Stomach smooth muscle (tissue), 2 donors: ENCODE data around the gene NFIA.
A peak's percentile ranks its signal among the peaks of the same experiment; 100 is the strongest.

Experiments used
- H3K27ac ChIP-seq: one replicate; pipeline ENCODE4 v1.7.0; 2013; ENCODE audit warnings: mild to moderate bottlenecking, low read length, inconsistent platforms
- H3K27me3 ChIP-seq, 2 donors: one replicate each; pipeline ENCODE4 v1.7.0; 2013; ENCODE audit warnings: low read length in 2 of 2; ENCODE audit not compliant: insufficient read depth in 2 of 2, control insufficient read depth in 1 of 2
- H3K36me3 ChIP-seq, 2 donors: one replicate each; pipeline ENCODE4 v1.7.0; 2013; ENCODE audit warnings: low read length in 2 of 2; ENCODE audit not compliant: control insufficient read depth in 2 of 2, insufficient read depth in 2 of 2
- H3K4me1 ChIP-seq: one replicate; pipeline ENCODE4 v1.7.0; 2013; ENCODE audit warnings: low read length; ENCODE audit not compliant: control insufficient read depth, insufficient read depth
- H3K4me3 ChIP-seq, 2 donors: one replicate each; pipeline ENCODE4 v1.7.0; 2013; ENCODE audit warnings: low read length in 2 of 2
- H3K9ac ChIP-seq, 2 donors: one replicate each; pipeline ENCODE4 v1.7.0; 2013; ENCODE audit warnings: low read length in 2 of 2, mild to moderate bottlenecking in 1 of 2
- H3K9me3 ChIP-seq, 2 donors: one replicate each; pipeline ENCODE4 v1.7.0; 2013; ENCODE audit warnings: low read length in 2 of 2; ENCODE audit not compliant: control insufficient read depth in 2 of 2
- donor health status: healthy.
- donor health status: Pancreatic carcinoma.

NFIA gene

GRCh38 chr1:61299463-61299862 is 217.1 kb downstream of the NFIA start:
- no peaks in the 10 kb centered on the region for H3K36me3 ChIP-seq
- no peaks in the 10 kb centered on the region for H3K9me3 ChIP-seq
- peak overlapping the region; percentile 26 for H3K27ac ChIP-seq
- H3K4me3 ChIP-seq = no peak overlapping the region
- no peaks in the 10 kb centered on the region for H3K27me3 ChIP-seq
- H3K9ac ChIP-seq = peak overlapping the region in 1 of 2 donors; percentile 1
- H3K4me1 ChIP-seq = peaks cover 5% of the 10 kb centered on the region

- H3K9ac ChIP-seq = no peak overlapping the region
- H3K4me3 ChIP-seq = no peak overlapping the region
- no peaks in the 10 kb centered on the region for H3K27me3 ChIP-seq
- H3K27ac ChIP-seq = no peak overlapping the region
- H3K36me3 ChIP-seq = no peaks in the 10 kb centered on the region
- peaks cover 5% of the 10 kb centered on the region for H3K4me1 ChIP-seq
- H3K9me3 ChIP-seq = no peaks in the 10 kb centered on the region
These were observed 218.5 kb downstream of the NFIA start for GRCh38 chr1:61300899-61301298.

GRCh38 chr1:61301824-61302657 is 219.7 kb downstream of the NFIA start:
- Histone ChIP-seq H3K9me3 (no peaks in the 10 kb centered on the region), H3K4me1 (peaks cover 5% of the 10 kb centered on the region), H3K4me3 (no peak overlapping the region), H3K36me3 (no peaks in the 10 kb centered on the region), H3K27ac (peak overlapping the region; percentile 37), H3K9ac (no peak overlapping the region), H3K27me3 (no peaks in the 10 kb centered on the region)

- Histone ChIP-seq H3K9me3 (no peaks in the 10 kb centered on the region), H3K4me1 (no peaks in the 10 kb centered on the region), H3K36me3 (no peaks in the 10 kb centered on the region), H3K9ac (no peak overlapping the region), H3K27ac (no peak overlapping the region), H3K4me3 (no peak overlapping the region), H3K27me3 (no peaks in the 10 kb centered on the region)
These were observed 225.2 kb downstream of the NFIA start for GRCh38 chr1:61307422-61308142.

GRCh38 chr1:61310057-61310456 is 227.7 kb downstream of the NFIA start:
- H3K4me3 ChIP-seq = no peak overlapping the region
- no peaks in the 10 kb centered on the region for H3K4me1 ChIP-seq
- H3K27ac ChIP-seq = no peak overlapping the region
- no peak overlapping the region for H3K9ac ChIP-seq
- H3K27me3 ChIP-seq = no peaks in the 10 kb centered on the region
- H3K9me3 ChIP-seq = no peaks in the 10 kb centered on the region
- peaks cover 2% of the 10 kb centered on the region in 2 donors for H3K36me3 ChIP-seq

- H3K36me3 ChIP-seq = peaks cover 2% of the 10 kb centered on the region in 2 donors
- H3K4me3 ChIP-seq = no peak overlapping the region
- no peaks in the 10 kb centered on the region for H3K27me3 ChIP-seq
- H3K9ac ChIP-seq = no peak overlapping the region
- H3K9me3 ChIP-seq = no peaks in the 10 kb centered on the region
- no peaks in the 10 kb centered on the region for H3K4me1 ChIP-seq
- H3K27ac ChIP-seq = no peak overlapping the region
These were observed 228.2 kb downstream of the NFIA start for GRCh38 chr1:61310538-61310937.

GRCh38 chr1:61313906-61314422 is 231.6 kb downstream of the NFIA start:
- Histone ChIP-seq H3K4me3 (no peak overlapping the region), H3K36me3 (peaks cover 2% of the 10 kb centered on the region in 2 donors), H3K27me3 (no peaks in the 10 kb centered on the region), H3K9ac (no peak overlapping the region), H3K4me1 (peaks cover 10% of the 10 kb centered on the region), H3K9me3 (no peaks in the 10 kb centered on the region), H3K27ac (no peak overlapping the region)

GRCh38 chr1:61315011-61315410 is 232.7 kb downstream of the NFIA start:
- no peak overlapping the region for H3K9ac ChIP-seq
- H3K4me3 ChIP-seq = no peak overlapping the region
- no peaks in the 10 kb centered on the region for H3K9me3 ChIP-seq
- no peaks in the 10 kb centered on the region for H3K27me3 ChIP-seq
- H3K36me3 ChIP-seq = peaks cover 2% of the 10 kb centered on the region in 2 donors
- H3K4me1 ChIP-seq = peaks cover 14% of the 10 kb centered on the region
- H3K27ac ChIP-seq = no peak overlapping the region

- Histone ChIP-seq H3K9me3 (no peaks in the 10 kb centered on the region), H3K4me3 (no peak overlapping the region), H3K36me3 (peaks cover 2% of the 10 kb centered on the region in 2 donors), H3K9ac (no peak overlapping the region), H3K4me1 (peaks cover 15% of the 10 kb centered on the region), H3K27ac (no peak overlapping the region), H3K27me3 (no peaks in the 10 kb centered on the region)
These were observed 234.1 kb downstream of the NFIA start for GRCh38 chr1:61316493-61316892.

GRCh38 chr1:61318319-61319125 is 236.2 kb downstream of the NFIA start:
- H3K4me3 ChIP-seq = peak overlapping the region; percentile 42 to 47
- peaks cover 15% of the 10 kb centered on the region for H3K4me1 ChIP-seq
- peak overlapping the region; percentile 21 to 35 for H3K9ac ChIP-seq
- H3K27me3 ChIP-seq = no peaks in the 10 kb centered on the region
- no peaks in the 10 kb centered on the region for H3K9me3 ChIP-seq
- H3K27ac ChIP-seq = peak overlapping the region; percentile 68
- H3K36me3 ChIP-seq = peaks cover 2% of the 10 kb centered on the region in 2 donors
